GM10847 (cell line): ENCODE results near the gene RIPOR2.

ENCODE experiments used
- POLR2A ChIP-seq: IDR thresholded peaks from 2 replicates; pipeline ENCODE4 v1.6.1; 2011; ENCODE audit not compliant: insufficient read length; ENCODE audit errors: extremely low read depth

RIPOR2 gene, protein sequence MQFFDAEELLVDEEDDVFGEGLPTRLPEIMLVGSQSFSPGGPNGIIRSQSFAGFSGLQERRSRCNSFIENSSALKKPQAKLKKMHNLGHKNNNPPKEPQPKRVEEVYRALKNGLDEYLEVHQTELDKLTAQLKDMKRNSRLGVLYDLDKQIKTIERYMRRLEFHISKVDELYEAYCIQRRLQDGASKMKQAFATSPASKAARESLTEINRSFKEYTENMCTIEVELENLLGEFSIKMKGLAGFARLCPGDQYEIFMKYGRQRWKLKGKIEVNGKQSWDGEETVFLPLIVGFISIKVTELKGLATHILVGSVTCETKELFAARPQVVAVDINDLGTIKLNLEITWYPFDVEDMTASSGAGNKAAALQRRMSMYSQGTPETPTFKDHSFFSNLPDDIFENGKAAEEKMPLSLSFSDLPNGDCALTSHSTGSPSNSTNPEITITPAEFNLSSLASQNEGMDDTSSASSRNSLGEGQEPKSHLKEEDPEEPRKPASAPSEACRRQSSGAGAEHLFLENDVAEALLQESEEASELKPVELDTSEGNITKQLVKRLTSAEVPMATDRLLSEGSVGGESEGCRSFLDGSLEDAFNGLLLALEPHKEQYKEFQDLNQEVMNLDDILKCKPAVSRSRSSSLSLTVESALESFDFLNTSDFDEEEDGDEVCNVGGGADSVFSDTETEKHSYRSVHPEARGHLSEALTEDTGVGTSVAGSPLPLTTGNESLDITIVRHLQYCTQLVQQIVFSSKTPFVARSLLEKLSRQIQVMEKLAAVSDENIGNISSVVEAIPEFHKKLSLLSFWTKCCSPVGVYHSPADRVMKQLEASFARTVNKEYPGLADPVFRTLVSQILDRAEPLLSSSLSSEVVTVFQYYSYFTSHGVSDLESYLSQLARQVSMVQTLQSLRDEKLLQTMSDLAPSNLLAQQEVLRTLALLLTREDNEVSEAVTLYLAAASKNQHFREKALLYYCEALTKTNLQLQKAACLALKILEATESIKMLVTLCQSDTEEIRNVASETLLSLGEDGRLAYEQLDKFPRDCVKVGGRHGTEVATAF

DNA sequence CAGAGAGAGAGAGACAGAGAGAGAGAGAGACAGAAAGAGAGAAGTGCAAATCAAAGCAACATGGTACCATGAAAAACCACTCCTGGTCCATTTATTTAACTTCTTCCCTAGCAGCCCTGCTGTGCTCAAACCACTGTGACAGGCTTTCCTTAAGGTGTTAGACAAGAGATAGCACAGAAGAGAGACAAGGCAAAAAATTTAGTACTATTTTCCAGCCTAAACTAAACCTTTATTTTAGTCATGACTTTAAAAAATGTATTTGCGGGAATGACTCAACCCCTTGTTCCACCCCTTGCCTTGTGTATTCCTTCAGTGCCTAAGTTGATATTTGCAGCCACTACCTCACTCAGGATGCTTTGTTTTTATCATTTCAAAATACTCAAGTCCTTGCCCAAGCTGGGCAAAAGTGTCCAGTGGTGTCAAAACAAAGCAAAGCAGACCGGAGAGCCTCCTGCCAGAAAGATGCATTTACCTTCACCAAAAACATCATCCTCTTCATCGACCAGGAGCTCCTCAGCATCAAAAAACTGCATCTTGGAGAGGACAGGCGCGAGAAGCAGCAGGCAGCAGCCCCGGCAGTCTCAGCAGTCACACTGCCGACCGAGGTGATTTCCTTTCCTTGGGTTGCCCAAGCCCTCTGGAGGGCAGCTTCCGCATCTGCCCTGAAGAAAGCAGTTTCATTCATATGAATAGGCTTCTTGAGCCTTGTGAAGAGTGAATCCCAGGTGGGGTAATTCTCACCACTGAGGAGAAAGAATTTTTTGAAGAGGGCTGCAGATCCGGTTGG is at the start of gene RIPOR2:
Gene RIPOR2 (minus strand): TSS at position 595 of the 787 bp plus-strand sequence. CDS start 62 bp downstream, at position 533.
- peak; percentile 38 for TF ChIP-seq POLR2A

DNA sequence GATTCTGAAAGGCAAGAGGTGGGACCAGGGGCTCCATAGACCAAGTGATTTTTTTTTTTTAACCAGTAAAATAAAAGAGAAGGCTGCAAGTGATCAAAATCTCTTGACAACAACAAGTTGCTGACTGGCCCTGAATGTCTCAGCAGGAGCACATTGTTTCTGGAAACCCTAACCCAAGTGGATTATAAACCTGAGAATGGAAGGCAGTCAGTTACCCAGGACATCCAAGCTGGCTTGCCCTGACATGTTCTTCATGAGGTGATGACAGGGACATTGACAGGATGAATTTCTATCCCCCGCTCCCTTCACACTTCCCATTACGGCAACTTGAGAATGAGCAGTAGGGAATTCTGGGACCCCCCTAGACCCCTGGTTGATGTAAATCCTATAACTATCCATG is 49.6 kb upstream of the RIPOR2 start:
- no peak for TF ChIP-seq POLR2A

DNA sequence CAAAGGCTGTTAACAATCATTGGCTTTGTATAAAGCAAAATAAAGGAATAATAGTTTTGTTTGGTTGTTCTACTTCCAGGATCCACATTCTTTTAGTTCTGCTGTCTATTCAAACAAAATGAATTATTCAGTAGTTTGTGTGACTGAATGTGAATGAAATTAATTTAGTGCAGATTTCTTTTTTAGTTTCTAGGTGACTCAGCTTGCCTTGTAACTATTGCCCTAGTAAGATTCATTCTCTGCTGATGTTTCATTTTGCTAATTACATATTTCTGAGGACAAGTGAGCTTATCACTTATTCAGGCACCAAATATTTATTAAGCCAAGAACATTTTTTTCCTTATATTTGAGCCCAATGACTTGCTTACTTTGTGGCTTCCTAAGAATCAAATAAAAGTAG is 46.5 kb upstream of the RIPOR2 start:
- no peak for TF ChIP-seq POLR2A

DNA sequence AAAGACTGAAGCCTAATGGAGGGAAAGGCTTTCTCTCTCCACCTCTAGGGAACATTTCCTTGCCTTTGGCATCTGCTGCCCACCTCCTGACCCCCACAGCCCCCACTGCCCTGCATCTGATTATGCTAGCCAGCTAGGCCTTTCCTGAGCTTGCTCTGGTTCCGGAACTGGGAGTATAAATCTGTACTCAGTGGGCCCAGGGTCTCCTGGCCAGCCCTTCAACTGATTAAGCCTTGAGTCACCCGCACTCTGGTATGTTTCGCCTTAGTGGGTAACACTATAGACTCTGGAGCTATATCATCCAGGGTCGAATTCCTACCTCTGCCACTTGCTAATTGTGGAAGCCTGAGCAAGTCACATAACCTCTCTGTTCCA is 45.6 kb upstream of the RIPOR2 start:
- no peak for TF ChIP-seq POLR2A

GRCh38 chr6:24980507-24981385 is 45.0 kb upstream of the RIPOR2 start:
- no peak for TF ChIP-seq POLR2A

DNA sequence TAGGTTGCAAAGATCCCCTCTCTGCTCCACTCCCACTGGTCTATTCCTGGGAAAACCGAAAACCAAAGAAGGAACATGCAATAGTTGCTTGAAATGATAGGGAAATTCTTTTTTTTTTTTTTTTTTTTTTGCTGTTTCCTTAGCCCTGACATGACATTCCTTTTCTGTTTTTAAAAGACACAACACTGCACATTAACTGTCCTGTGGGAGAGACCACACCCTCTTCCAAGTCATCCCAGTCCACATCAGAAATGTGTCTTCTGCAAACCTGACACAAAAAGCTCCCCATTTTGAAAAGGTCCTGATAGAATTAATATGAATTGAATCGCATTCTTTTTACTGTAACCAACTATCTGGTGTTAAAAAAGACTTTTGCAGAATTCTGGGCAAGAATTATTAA is 43.4 kb upstream of the RIPOR2 start:
- no peak for TF ChIP-seq POLR2A

- no peak for TF ChIP-seq POLR2A
Observed at GRCh38 chr6:24974182-24975171, 38.7 kb upstream of the RIPOR2 start.

DNA sequence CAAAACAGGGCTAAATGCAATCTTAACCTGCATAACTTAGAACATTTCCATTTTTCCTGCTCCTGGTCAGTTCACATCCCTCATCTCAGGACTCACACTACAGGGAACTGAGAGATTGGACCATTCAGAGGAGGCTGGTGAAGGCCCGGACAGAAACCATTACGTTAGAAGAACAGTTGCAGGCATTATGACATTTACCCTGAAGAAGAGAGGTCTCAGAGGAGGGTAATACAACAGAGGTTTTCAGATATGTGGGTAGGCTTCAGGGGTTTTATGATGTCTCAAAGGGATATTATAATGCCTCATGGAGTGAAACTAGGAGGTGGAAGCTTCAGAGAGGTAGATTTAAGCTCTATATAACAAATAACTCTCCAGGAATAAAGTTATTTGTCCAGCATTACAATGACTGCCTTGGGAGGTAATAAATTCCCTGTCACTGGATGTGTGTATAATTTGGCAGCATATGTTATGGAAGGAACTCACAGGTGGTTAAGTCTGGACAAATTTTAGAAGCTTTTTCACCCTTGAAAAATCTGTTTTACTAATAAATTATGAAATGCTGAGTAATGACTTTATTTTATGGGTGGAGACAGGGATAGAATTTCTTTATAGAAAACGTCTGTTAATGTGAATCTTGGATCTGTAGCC is 36.7 kb upstream of the RIPOR2 start:
- TF ChIP-seq POLR2A = no peak

- TF ChIP-seq POLR2A = no peak
Observed at GRCh38 chr6:24971067-24971466, 35.3 kb upstream of the RIPOR2 start.

DNA sequence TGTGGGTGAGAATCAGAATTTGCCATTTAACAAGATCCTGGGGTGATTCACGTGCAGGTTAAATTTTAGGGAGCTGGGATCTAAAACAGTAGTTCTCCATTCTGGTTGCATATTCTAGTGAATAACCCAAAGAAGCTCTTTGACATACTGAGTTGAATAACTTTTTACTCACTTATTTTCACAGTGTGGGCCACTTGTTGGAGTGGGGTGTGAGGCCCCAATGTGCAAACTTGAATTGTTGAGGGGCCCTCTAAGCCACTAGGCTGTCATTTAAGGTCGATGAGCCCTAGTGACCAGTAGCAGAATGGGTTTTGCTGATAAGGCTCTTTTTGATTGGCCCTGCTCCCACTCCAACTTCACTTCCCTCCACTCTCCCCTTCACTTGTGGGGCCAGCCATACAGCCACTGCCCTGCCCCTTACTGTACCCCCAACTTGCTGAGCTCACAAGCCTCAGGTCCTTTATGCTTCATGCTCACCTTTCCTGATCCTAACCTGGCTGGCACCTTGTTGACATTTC is 33.6 kb upstream of the RIPOR2 start:
- TF ChIP-seq POLR2A = no peak

- TF ChIP-seq POLR2A = no peak
Observed at GRCh38 chr6:24968783-24969182, 33.0 kb upstream of the RIPOR2 start.

DNA sequence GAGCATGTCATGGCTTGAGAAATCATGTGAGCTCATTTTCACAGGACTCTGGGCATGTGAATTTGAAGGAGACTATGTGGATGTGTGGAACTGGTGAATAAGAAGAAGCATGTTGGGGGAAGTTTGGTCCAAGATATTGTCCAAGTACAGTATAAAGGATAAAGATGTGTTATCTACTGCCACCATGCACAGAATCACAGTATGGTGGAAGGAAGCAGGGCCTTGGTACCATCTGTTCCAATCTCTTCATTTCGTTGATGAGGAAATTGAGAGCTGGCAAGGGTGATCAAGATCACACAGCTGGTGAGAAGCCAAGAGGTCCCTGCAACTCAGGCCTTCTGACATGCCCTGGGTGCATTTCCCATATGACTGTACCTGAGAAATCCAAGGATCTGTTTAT is 31.5 kb upstream of the RIPOR2 start:
- no peak for TF ChIP-seq POLR2A
